HepG2 (cell line): Measurements from ENCODE around the gene HBA2. TPM values are rescaled to one million over a fixed set of nuclear protein-coding genes. Genes with fewer than 3 reads are reported as not detected.
A peak's percentile ranks its signal among the peaks of the same experiment; 100 is the strongest.

ENCODE experiments used
- FLYWCH1 ChIP-seq: sonication (generic); formaldehyde crosslinking; IDR thresholded peaks from 2 replicates; pipeline ENCODE4 v1.8.1; 2023; ENCODE audit warnings: mild to moderate bottlenecking, missing genetic modification reagents
- IRX3 ChIP-seq: sonication (generic); formaldehyde crosslinking; IDR thresholded peaks from 2 replicates; pipeline ENCODE4 v1.8.1; 2023; ENCODE audit warnings: mild to moderate bottlenecking, low read depth, missing genetic modification reagents, borderline replicate concordance
- NFIC ChIP-seq: IDR thresholded peaks from 2 replicates; pipeline ENCODE4 v1.6.1; 2012; ENCODE audit warnings: mild to moderate bottlenecking, low read length, inconsistent platforms
- NKX3-1 ChIP-seq: sonication (generic); formaldehyde crosslinking; IDR thresholded peaks from 2 replicates; pipeline ENCODE4 v1.5.0; 2020; ENCODE audit warnings: missing genetic modification reagents
- ONECUT2 ChIP-seq: sonication (generic); formaldehyde crosslinking; IDR thresholded peaks from 2 replicates; pipeline ENCODE4 v1.4.0; 2020; ENCODE audit warnings: missing genetic modification reagents
- PCBP1 ChIP-seq: fragments of 200-400 bp; formaldehyde crosslinking; IDR thresholded peaks from 2 replicates; pipeline ENCODE4 v1.6.1; 2017; ENCODE audit warnings: mild to moderate bottlenecking, low read depth, low read length, borderline replicate concordance
- PHB2 ChIP-seq: fragments of 450-650 bp; IDR thresholded peaks from 2 replicates; pipeline ENCODE4 v1.6.1; 2018; ENCODE audit not compliant: partially characterized antibody
- RARA ChIP-seq: IDR thresholded peaks from 2 replicates; pipeline ENCODE4 v1.6.1; 2016; ENCODE audit warnings: missing genetic modification reagents, missing compliant biosample characterization
- ZBTB8A ChIP-seq: sonication (generic); formaldehyde crosslinking; IDR thresholded peaks from 2 replicates; pipeline ENCODE4 v1.4.0; 2020; ENCODE audit warnings: mild to moderate bottlenecking, low read depth, missing genetic modification reagents, borderline replicate concordance
- ZNF121 ChIP-seq: sonication (generic); formaldehyde crosslinking; IDR thresholded peaks from 2 replicates; pipeline ENCODE4 v1.5.0; 2020; ENCODE audit warnings: mild to moderate bottlenecking, missing genetic modification reagents
- ZNF556 ChIP-seq: sonication (generic); formaldehyde crosslinking; IDR thresholded peaks from 2 replicates; pipeline ENCODE4 v1.4.0; 2020; ENCODE audit warnings: mild to moderate bottlenecking, missing genetic modification reagents, borderline replicate concordance
- ZNF75D ChIP-seq: sonication (generic); formaldehyde crosslinking; IDR thresholded peaks from 2 replicates; pipeline ENCODE4 v1.8.1; 2023; ENCODE audit warnings: missing genetic modification reagents, mild to moderate bottlenecking, borderline replicate concordance
- ZSCAN9 ChIP-seq: IDR thresholded peaks from 2 replicates; pipeline ENCODE4 v1.6.1; 2016; ENCODE audit warnings: borderline replicate concordance
- polyA plus RNA-seq, 8 experiments: library from polyadenylated mRNA; depleted of rRNA in 3 of 8; stranded (reverse) in 7 of 8; unstranded in 1 of 8; fragments of >200 nt; fragmentation: Illumina TruSeq in 4 of 8; extraction: Trizol in 4 of 8; gene quantifications; 2 replicates each; pipeline versions ENCODE4 v1.2.1 to v1.2.3, GENCODE V29; 2011 to 2016; ENCODE audit warnings: low read depth in 4 of 8, missing spikeins in 1 of 8, mixed read lengths in 1 of 8; ENCODE audit not compliant: insufficient read depth in 1 of 8
- total RNA-seq, 5 experiments: library from RNA; depleted of rRNA; stranded (reverse); fragments of >200 nt; fragmentation: Illumina TruSeq; extraction: Trizol; gene quantifications; 2 replicates each; pipeline ENCODE4 v1.2.3, GENCODE V29; 2016; ENCODE audit warnings: low read depth in 1 of 5
- TF ChIP-seq, protein P1 (sequence below): sonication (generic); formaldehyde crosslinking; IDR thresholded peaks from 2 replicates; pipeline ENCODE4 v1.9.0; 2021; ENCODE audit warnings: missing genetic modification reagents, borderline replicate concordance
- TF ChIP-seq, protein P2 (sequence below): sonication (generic); formaldehyde crosslinking; IDR thresholded peaks from 2 replicates; pipeline ENCODE4 v1.4.0; 2020; ENCODE audit warnings: mild to moderate bottlenecking, missing genetic modification reagents
- TF ChIP-seq, protein P3 (sequence below): sonication (generic); formaldehyde crosslinking; IDR thresholded peaks from 2 replicates; pipeline ENCODE4 v1.4.0; 2020; ENCODE audit warnings: mild to moderate bottlenecking, missing genetic modification reagents

HBA2 gene
- total and polyA plus RNA-seq, 2 of the 13 experiments (the other 11 are each of a cell fraction or from before 2014, with no cell fraction given): not detected

DNA sequence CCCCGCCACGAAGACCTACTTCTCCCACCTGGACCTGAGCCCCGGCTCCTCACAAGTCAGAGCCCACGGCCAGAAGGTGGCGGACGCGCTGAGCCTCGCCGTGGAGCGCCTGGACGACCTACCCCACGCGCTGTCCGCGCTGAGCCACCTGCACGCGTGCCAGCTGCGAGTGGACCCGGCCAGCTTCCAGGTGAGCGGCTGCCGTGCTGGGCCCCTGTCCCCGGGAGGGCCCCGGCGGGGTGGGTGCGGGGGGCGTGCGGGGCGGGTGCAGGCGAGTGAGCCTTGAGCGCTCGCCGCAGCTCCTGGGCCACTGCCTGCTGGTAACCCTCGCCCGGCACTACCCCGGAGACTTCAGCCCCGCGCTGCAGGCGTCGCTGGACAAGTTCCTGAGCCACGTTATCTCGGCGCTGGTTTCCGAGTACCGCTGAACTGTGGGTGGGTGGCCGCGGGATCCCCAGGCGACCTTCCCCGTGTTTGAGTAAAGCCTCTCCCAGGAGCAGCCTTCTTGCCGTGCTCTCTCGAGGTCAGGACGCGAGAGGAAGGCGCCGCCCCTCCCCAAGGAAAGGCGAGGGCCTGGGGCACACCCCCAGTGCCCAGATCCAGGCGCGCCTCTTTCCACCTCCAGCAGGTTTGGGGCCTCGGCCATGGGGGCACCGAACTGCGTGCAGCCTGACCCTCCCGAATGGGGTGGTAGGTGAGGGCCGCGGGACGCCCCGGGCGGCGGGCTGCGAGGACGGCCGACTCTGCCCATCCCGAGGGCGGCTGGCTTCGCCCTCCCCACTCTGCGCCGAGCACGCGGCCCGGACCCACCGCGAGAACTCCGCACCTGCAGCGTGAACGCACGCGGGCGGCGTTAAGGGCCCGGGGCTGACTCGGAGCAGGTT is 8.2 kb downstream of the HBA2 start (continued):
- TF ChIP-seq ONECUT2 (CRISPR knock-in tag) (peak; percentile 36; the same call in 1 of the 2 replicates), NKX3-1 (peak; percentile 98), ZNF556 (CRISPR knock-in tag) (peak; percentile 51; the same call in 1 of the 2 replicates), ZSCAN9 (CRISPR knock-in tag) (peak; percentile 87; the same call in 1 of the 2 replicates), ZNF121 (CRISPR knock-in tag) (peak; percentile 64; the same call in 1 of the 2 replicates), RARA (CRISPR knock-in tag) (peak; percentile 66; the same call in 1 of the 2 replicates), PHB2 (no peak), ZBTB8A (peak; percentile 92), PCBP1 (no peak), ZNF75D (CRISPR knock-in tag) (peak; percentile 96; the same call in 1 of the 2 replicates), IRX3 (CRISPR knock-in tag) (peak; percentile 97; the same call in 1 of the 2 replicates), FLYWCH1 (CRISPR knock-in tag) (no peak), NFIC (no peak)
- TF ChIP-seq, protein P1, sequence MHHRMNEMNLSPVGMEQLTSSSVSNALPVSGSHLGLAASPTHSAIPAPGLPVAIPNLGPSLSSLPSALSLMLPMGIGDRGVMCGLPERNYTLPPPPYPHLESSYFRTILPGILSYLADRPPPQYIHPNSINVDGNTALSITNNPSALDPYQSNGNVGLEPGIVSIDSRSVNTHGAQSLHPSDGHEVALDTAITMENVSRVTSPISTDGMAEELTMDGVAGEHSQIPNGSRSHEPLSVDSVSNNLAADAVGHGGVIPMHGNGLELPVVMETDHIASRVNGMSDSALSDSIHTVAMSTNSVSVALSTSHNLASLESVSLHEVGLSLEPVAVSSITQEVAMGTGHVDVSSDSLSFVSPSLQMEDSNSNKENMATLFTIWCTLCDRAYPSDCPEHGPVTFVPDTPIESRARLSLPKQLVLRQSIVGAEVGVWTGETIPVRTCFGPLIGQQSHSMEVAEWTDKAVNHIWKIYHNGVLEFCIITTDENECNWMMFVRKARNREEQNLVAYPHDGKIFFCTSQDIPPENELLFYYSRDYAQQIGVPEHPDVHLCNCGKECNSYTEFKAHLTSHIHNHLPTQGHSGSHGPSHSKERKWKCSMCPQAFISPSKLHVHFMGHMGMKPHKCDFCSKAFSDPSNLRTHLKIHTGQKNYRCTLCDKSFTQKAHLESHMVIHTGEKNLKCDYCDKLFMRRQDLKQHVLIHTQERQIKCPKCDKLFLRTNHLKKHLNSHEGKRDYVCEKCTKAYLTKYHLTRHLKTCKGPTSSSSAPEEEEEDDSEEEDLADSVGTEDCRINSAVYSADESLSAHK: no peak
- TF ChIP-seq, protein P2, sequence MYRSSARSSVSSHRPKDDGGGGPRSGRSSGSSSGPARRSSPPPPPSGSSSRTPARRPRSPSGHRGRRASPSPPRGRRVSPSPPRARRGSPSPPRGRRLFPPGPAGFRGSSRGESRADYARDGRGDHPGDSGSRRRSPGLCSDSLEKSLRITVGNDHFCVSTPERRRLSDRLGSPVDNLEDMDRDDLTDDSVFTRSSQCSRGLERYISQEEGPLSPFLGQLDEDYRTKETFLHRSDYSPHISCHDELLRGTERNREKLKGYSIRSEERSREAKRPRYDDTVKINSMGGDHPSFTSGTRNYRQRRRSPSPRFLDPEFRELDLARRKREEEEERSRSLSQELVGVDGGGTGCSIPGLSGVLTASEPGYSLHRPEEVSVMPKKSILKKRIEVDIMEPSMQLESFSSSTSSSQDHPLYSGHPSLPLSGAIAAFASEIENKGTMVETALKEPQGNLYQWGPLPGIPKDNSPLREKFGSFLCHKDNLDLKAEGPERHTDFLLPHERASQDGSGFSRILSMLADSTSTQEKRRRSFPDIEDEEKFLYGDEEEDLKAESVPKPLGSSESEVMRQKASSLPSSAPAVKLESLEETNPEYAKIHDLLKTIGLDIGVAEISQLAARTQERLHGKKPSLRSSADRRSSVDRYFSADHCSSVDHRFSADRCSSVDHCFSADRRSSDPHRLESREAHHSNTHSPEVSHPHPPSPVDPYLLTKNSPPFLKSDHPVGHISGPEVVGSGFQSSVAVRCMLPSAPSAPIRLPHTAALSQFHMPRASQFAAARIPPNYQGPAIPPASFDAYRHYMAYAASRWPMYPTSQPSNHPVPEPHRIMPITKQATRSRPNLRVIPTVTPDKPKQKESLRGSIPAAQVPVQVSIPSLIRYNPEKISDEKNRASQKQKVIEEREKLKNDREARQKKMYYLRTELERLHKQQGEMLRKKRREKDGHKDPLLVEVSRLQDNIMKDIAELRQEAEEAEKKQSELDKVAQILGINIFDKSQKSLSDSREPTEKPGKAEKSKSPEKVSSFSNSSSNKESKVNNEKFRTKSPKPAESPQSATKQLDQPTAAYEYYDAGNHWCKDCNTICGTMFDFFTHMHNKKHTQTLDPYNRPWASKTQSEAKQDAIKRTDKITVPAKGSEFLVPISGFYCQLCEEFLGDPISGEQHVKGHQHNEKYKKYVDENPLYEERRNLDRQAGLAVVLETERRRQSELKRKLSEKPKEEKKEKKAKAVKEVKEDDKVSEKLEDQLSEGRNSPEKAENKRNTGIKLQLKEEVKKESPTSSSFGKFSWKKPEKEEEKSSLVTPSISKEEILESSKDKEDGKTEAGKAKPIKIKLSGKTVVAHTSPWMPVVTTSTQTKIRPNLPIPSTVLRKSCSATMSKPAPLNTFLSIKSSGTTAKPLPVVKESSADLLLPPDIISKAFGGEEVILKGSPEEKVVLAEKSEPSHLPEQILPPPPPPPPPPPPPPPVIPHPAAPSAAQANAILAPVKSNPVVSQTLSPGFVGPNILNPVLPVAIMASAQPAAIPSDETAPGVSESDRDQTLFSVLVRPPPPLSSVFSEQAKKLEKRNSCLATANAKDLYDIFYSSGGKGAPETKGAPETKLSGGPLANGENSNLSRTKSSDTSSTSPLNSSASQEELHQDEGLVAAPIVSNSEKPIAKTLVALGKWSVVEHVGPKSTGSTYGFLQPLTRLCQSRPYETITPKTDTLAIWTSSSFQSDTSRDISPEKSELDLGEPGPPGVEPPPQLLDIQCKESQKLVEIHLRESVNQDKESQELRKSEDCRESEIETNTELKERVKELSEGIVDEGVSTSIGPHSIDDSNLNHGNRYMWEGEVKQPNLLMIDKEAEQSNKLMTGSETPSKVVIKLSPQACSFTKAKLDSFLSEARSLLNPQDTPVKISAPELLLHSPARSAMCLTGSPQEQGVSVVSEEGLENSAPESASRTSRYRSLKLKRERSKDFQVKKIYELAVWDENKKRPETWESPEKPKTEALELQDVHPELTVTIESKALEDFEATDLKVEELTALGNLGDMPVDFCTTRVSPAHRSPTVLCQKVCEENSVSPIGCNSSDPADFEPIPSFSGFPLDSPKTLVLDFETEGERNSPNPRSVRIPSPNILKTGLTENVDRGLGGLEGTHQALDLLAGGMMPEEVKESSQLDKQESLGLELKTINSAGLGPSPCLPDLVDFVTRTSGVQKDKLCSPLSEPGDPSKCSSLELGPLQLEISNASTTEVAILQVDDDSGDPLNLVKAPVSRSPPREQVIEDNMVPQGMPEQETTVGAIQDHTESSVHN (CRISPR knock-in tag): peak; percentile 95
- TF ChIP-seq, protein P3, sequence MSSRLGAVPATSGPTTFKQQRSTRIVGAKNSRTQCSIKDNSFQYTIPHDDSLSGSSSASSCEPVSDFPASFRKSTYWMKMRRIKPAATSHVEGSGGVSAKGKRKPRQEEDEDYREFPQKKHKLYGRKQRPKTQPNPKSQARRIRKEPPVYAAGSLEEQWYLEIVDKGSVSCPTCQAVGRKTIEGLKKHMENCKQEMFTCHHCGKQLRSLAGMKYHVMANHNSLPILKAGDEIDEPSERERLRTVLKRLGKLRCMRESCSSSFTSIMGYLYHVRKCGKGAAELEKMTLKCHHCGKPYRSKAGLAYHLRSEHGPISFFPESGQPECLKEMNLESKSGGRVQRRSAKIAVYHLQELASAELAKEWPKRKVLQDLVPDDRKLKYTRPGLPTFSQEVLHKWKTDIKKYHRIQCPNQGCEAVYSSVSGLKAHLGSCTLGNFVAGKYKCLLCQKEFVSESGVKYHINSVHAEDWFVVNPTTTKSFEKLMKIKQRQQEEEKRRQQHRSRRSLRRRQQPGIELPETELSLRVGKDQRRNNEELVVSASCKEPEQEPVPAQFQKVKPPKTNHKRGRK (CRISPR knock-in tag): no peak
